Muscle layer of colon (tissue), 2 donors: ENCODE measurements around the gene DMBX1.

Source experiments
- H3K27ac ChIP-seq: one replicate; pipeline ENCODE4 v1.7.0; 2013; ENCODE audit warnings: low read depth, mild to moderate bottlenecking, low read length, moderate library complexity
- H3K27me3 ChIP-seq, 2 donors: one replicate each; pipeline ENCODE4 v1.7.0; 2013; ENCODE audit warnings: low read length in 2 of 2, mild to moderate bottlenecking in 2 of 2; ENCODE audit not compliant: insufficient read depth in 2 of 2, control insufficient read depth in 1 of 2
- H3K36me3 ChIP-seq: one replicate; pipeline ENCODE4 v1.7.0; 2013; ENCODE audit warnings: mild to moderate bottlenecking, low read length; ENCODE audit not compliant: insufficient read depth
- H3K4me1 ChIP-seq: one replicate; pipeline ENCODE4 v1.7.0; 2013; ENCODE audit warnings: mild to moderate bottlenecking, low read length; ENCODE audit not compliant: insufficient read depth
- H3K4me3 ChIP-seq, 2 donors: one replicate each; pipeline ENCODE4 v1.7.0; 2013; ENCODE audit warnings: low read length in 2 of 2, low read depth in 1 of 2, mild to moderate bottlenecking in 1 of 2, moderate library complexity in 1 of 2
- H3K9ac ChIP-seq: one replicate; pipeline ENCODE4 v1.7.0; 2013; ENCODE audit warnings: low read length
- H3K9me3 ChIP-seq: one replicate; pipeline ENCODE4 v1.7.0; 2013; ENCODE audit warnings: mild to moderate bottlenecking, low read length
- donor health status: abdominal sarcoma.
- donor health status: Adenocarcinoma of cecum.

The DMBX1 gene

DNA sequence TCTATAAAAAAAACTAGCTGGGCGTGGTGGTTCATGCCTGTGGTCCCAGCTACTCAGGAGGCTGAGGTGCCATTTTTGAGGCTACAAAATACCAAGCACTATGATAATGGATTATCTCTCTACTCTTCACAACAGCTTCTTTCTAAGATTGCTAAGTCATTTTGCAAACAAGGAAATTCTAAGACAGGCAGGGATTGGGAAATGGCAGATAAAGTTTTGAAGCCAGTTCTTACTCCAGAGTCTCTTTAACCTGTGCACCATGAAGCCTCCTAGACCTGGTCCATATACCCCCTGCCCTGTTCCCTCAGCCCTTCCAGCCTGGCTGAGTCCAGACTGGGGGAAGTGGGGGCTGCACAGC is 39.5 kb upstream of the DMBX1 start:
- Histone ChIP-seq H3K9ac (no peak overlapping the region), H3K4me1 (peaks cover 15% of the 10 kb centered on the region), H3K4me3 (no peak overlapping the region), H3K27ac (no peak overlapping the region), H3K36me3 (no peaks in the 10 kb centered on the region), H3K9me3 (no peaks in the 10 kb centered on the region), H3K27me3 (peaks cover 16 to 47% of the 10 kb centered on the region in 2 donors)

DNA sequence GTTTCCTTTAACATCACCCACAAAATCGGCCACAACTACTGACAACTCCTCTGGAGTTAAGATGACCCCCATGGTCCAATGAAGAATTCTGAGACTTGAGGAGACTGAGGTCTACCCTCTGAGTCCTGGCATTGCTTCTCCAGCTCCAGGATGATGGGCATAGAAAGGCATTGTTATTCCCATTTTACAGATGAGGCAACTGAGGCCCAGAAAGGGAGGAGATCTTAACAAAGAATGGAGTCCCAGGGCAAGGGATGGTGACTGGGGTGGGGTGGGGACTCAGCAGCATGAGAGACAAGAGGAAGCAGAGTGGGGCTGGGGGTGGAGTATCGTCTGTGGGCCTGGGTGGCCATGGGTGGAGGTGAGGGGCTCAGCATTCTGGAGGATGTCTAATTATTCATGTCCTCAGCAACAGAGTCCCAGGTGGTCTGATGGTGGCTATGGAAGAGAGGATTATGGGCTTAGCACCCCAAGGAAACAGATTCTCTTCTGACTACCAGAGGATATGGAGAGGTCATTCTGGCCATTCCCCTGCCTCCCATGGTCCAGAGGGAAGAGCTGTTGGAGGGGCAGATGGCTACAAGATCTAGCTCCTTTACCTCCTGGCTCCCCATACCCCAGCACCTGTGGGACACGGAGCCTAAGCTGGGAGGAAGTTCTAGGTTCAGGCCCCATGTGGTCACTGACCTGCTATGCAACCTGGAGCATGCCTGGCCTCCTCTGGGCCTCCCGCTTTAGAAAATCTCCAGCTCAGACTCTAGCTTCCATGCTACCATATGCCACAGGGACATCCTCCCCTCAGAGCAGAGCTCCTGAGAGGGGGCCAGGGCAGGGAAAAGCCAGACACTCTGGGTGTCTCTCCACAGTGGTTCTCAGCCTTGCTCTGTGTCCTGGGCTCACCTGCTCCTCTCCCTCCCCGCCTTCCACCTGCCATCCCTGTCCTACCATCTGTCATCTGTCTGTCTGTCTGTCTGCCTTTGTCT is 37.4 kb upstream of the DMBX1 start:
- H3K27ac ChIP-seq, result no peak overlapping the region
- H3K36me3 ChIP-seq, result no peaks in the 10 kb centered on the region
- H3K4me1 ChIP-seq, result peaks cover 11% of the 10 kb centered on the region
- no peak overlapping the region for H3K9ac ChIP-seq
- peaks cover 14 to 39% of the 10 kb centered on the region in 2 donors for H3K27me3 ChIP-seq
- no peaks in the 10 kb centered on the region for H3K9me3 ChIP-seq
- H3K4me3 ChIP-seq, result no peak overlapping the region

DNA sequence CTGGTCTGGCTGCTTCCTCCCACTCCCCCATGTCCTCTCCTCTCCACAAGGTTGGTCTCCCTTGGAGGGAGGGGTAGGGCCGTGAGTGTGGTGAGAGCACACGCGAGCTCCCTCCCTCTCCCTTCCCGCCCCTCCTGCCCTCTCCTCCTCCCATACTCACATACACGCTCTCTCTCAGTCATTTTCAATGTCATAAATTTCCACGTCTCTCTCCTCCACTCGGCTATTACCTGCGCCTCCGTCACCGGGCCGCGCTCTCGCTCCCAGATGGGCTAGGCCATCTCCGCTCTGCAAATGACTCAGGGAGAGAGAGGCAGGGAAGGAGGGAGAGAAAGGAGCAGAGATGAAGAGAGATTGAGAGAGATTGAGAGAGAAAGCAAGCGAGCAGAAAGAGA is 36.7 kb upstream of the DMBX1 start:
- H3K4me3 ChIP-seq, result no peak overlapping the region
- peaks cover 8 to 32% of the 10 kb centered on the region in 2 donors for H3K27me3 ChIP-seq
- no peaks in the 10 kb centered on the region for H3K9me3 ChIP-seq
- peaks cover 5% of the 10 kb centered on the region for H3K4me1 ChIP-seq
- no peak overlapping the region for H3K9ac ChIP-seq
- no peaks in the 10 kb centered on the region for H3K36me3 ChIP-seq
- no peak overlapping the region for H3K27ac ChIP-seq

GRCh38 chr1:46453449-46453848 is 36.2 kb upstream of the DMBX1 start:
- H3K27ac ChIP-seq, result no peak overlapping the region
- H3K9me3 ChIP-seq, result no peaks in the 10 kb centered on the region
- H3K36me3 ChIP-seq, result no peaks in the 10 kb centered on the region
- H3K4me3 ChIP-seq, result no peak overlapping the region
- H3K4me1 ChIP-seq, result peaks cover 3% of the 10 kb centered on the region
- no peak overlapping the region for H3K9ac ChIP-seq
- peaks cover 7 to 28% of the 10 kb centered on the region in 2 donors for H3K27me3 ChIP-seq

DNA sequence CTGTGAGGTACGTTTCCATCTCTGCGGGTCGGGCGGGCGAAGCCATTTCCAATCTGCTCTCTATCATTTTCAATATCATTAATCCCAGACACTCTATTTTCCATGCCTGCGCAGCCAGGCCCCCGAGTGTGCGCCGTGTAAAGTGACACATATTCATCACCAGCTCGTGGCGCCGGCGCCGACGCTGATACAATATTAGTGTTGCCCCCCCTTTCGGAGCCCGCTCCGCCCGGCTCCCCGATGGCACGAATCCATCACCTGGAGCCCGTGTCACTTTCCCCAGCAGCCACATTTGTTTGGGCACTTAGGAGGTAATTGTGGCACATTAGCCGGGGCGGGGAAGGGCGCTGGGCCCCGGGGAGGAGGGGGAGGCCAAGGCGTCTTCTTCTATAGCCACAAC is 33.7 kb upstream of the DMBX1 start:
- Histone ChIP-seq H3K9ac (no peak overlapping the region), H3K9me3 (no peaks in the 10 kb centered on the region), H3K27ac (no peak overlapping the region), H3K4me3 (no peak overlapping the region), H3K36me3 (no peaks in the 10 kb centered on the region), H3K27me3 (peaks cover 0 to 13% of the 10 kb centered on the region in 2 donors), H3K4me1 (no peaks in the 10 kb centered on the region)

GRCh38 chr1:46456411-46456963 is 33.1 kb upstream of the DMBX1 start:
- Histone ChIP-seq H3K27ac (no peak overlapping the region), H3K4me3 (no peak overlapping the region), H3K9ac (no peak overlapping the region), H3K27me3 (peaks cover 0 to 12% of the 10 kb centered on the region in 2 donors), H3K9me3 (no peaks in the 10 kb centered on the region), H3K36me3 (no peaks in the 10 kb centered on the region), H3K4me1 (no peaks in the 10 kb centered on the region)

DNA sequence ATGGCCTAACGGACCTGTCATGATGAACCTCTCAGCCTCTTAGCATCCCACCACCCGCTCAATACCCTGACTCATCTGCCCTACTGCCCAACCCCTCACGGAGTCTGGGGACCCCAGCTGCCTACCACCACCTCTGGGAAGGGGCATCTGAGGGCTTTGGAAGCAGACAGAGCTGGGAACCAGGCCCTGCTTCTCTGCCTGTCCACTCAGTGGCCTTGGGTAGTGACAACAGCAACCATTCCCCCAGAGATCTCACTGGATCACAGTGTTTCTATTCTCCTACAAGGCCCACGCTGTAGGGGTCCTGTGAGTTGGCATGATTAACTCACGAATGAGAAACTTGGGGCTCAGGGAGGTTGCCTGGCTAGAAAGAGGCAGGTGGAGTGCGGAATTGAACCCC is 32.5 kb upstream of the DMBX1 start:
- H3K27me3 ChIP-seq, result peaks cover 0 to 8% of the 10 kb centered on the region in 2 donors
- no peak overlapping the region for H3K27ac ChIP-seq
- H3K4me3 ChIP-seq, result no peak overlapping the region
- no peak overlapping the region for H3K9ac ChIP-seq
- H3K4me1 ChIP-seq, result no peaks in the 10 kb centered on the region
- no peaks in the 10 kb centered on the region for H3K36me3 ChIP-seq
- H3K9me3 ChIP-seq, result no peaks in the 10 kb centered on the region

DNA sequence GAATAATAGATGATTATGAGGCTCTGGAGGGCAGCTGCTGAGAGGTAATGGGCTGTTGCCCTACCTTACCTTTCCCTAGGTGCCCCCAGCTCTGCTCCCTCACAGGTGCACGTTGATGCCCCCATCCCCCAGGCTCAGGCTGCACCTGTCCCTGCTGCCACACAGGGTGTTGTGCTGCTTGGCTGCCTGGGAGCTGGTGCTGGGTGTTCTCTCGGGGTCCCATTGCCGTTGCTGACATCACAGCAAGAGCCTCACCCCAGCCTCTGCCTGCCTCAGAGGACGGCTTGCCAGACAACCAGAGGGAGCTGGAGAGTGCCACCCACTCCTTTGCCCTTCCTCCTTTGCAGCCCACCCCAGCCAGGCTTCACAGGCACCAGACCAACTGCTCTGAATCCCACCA is 31.4 kb upstream of the DMBX1 start:
- Histone ChIP-seq H3K4me1 (no peaks in the 10 kb centered on the region), H3K27me3 (no peaks in the 10 kb centered on the region), H3K36me3 (no peaks in the 10 kb centered on the region), H3K9ac (no peak overlapping the region), H3K9me3 (no peaks in the 10 kb centered on the region), H3K27ac (no peak overlapping the region), H3K4me3 (no peak overlapping the region)

DNA sequence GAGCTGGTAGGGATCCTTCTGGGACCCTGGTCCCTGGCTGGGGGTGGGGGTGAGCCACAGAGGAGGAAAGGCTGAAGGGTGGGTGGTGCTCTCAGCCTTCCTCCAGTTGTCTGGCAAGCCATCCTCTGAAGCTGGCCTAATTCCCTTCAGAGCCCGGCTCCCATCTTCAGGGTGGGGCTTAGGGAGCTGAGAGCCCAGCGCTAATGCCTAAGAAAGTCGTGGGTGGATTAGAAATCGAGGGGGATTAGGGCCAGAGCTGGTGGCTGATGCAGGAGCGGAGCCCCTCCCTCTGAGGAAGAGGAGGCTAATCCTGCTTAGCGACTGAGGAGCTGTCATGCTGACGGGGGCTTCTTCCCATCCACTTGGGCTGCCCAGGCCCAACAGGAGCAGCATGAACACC is 30.8 kb upstream of the DMBX1 start:
- Histone ChIP-seq H3K27ac (no peak overlapping the region), H3K4me1 (no peaks in the 10 kb centered on the region), H3K27me3 (no peaks in the 10 kb centered on the region), H3K9ac (no peak overlapping the region), H3K4me3 (no peak overlapping the region), H3K36me3 (no peaks in the 10 kb centered on the region), H3K9me3 (no peaks in the 10 kb centered on the region)

DNA sequence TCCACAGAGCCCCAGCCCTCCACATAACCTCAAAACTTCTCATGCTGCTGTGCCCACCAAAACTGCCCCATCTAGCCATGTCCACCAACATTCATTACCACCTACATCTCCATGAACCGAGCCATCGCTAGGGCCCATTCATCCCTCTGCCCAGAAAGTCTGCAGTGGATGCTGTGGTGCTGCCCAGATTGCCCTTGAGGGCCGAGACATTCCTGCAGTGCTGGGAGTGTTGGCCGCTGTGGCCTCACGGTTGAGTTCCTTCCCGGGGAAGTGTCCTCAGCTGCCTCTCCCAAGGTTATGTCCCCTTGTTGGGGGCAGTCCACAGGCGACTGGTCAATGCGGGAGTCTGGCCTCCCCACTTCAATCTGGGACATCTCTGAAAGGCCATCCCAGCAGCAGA is 30.3 kb upstream of the DMBX1 start:
- no peaks in the 10 kb centered on the region for H3K4me1 ChIP-seq
- H3K4me3 ChIP-seq, result no peak overlapping the region
- H3K9me3 ChIP-seq, result no peaks in the 10 kb centered on the region
- no peaks in the 10 kb centered on the region for H3K36me3 ChIP-seq
- H3K9ac ChIP-seq, result no peak overlapping the region
- H3K27me3 ChIP-seq, result no peaks in the 10 kb centered on the region
- H3K27ac ChIP-seq, result no peak overlapping the region

- H3K36me3 ChIP-seq, result no peaks in the 10 kb centered on the region
- no peaks in the 10 kb centered on the region for H3K4me1 ChIP-seq
- no peak overlapping the region for H3K9ac ChIP-seq
- no peaks in the 10 kb centered on the region for H3K27me3 ChIP-seq
- H3K4me3 ChIP-seq, result no peak overlapping the region
- H3K9me3 ChIP-seq, result no peaks in the 10 kb centered on the region
- no peak overlapping the region for H3K27ac ChIP-seq
These were observed 28.4 kb upstream of the DMBX1 start for GRCh38 chr1:46461017-46461808.
